Esophagus muscularis mucosa (tissue), 4 donors: ENCODE data around the gene H6PD.
A peak's percentile ranks its signal among the peaks of the same experiment; 100 is the strongest.

Source experiments
- EP300 ChIP-seq: sonication (generic); formaldehyde crosslinking; IDR thresholded peaks from one replicate; pipeline ENCODE4 v1.6.1; 2017; ENCODE audit warnings: antibody characterized with exemption
- POLR2A ChIP-seq: fragments of 450-650 bp; IDR thresholded peaks from one replicate; pipeline ENCODE4 v1.6.1; 2017; ENCODE audit warnings: antibody characterized with exemption, moderate library complexity, mild to moderate bottlenecking, low read depth
- POLR2AphosphoS5 ChIP-seq, 2 donors: sonication (generic); formaldehyde crosslinking; IDR thresholded peaks; one replicate each; pipeline ENCODE4 v1.6.1; 2017; ENCODE audit warnings: antibody characterized with exemption in 2 of 2
- TF ChIP-seq, protein P1 (sequence below), 3 experiments: fragments of 200-600 bp in 2 of 3; fragments of 450-650 bp in 1 of 3; sonication (generic) in 2 of 3; IDR thresholded peaks; one replicate each; pipeline ENCODE4 v1.5.1; 2017 to 2019; ENCODE audit warnings: antibody characterized with exemption in 3 of 3, mild to moderate bottlenecking in 2 of 3, moderate library complexity in 1 of 3

DNA sequence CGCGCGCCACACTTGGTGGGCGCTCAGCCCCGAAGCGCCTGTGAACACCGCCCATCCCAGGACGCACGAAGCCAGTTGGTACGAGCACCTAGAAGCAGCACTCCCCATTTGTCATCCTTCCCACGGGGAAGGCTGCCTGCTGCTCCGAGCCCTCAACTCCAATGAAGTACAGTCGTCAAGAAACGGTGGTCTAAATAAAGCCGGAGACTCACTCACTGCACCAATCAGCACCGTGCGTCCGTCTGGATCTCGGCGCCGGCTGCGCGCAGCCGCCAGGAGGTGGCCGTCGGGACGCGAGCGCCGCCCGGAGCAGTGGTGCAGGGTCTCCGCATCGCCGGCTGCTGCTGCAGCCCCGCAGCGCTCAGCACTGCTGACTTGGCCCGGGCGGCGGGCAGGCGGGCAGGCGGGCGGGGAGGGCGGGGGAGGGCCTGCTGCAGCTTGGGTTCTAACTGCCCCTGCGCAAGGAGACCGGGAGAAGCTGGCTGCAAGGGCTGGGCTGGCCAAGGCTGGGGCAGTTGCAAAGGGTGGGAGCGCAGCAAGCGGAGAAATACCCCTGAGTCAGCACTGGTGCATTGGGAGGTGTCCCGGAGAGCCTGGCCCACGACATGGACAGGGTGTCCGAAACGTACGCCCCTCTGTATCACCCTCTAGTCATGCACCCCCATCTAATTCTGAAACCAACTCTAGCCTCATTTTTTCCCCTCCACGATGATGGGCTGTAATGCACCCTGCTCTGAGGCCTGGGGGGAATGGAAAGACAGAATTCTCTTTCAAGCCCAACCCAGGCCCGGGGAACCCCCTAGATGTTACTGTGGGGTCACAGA is 35.8 kb upstream of the H6PD start:
- TF ChIP-seq, protein P1, sequence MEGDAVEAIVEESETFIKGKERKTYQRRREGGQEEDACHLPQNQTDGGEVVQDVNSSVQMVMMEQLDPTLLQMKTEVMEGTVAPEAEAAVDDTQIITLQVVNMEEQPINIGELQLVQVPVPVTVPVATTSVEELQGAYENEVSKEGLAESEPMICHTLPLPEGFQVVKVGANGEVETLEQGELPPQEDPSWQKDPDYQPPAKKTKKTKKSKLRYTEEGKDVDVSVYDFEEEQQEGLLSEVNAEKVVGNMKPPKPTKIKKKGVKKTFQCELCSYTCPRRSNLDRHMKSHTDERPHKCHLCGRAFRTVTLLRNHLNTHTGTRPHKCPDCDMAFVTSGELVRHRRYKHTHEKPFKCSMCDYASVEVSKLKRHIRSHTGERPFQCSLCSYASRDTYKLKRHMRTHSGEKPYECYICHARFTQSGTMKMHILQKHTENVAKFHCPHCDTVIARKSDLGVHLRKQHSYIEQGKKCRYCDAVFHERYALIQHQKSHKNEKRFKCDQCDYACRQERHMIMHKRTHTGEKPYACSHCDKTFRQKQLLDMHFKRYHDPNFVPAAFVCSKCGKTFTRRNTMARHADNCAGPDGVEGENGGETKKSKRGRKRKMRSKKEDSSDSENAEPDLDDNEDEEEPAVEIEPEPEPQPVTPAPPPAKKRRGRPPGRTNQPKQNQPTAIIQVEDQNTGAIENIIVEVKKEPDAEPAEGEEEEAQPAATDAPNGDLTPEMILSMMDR (IDR thresholded peaks at IDR 0.05): peak in 1 of 3 experiments; percentile 15
- no peak for TF ChIP-seq EP300
- no peak for TF ChIP-seq POLR2AphosphoS5 (IDR thresholded peaks at IDR 0.05)
- TF ChIP-seq POLR2A: no peak
